GM12878 (cell line): Measurements from ENCODE around the gene KRT73. TPM values are rescaled to one million over a fixed set of nuclear protein-coding genes. Genes with fewer than 3 reads are reported as not detected.

Experiments
- ATAC-seq: fragments of 200-7000 bp; cut with Tn5 transposase; 3 replicates; pipeline ENCODE4 v1.9.1; 2020; ENCODE audit warnings: mild to moderate bottlenecking, moderate library complexity
- BruUV-seq: library from RNA; stranded (reverse); fragments of 400-500 nt; replicated peaks from 2 replicates; lab custom pipeline; 2021; lab: Mats Ljungman, UMichigan
- CTCF ChIA-PET: fragments of 300-600 bp; sonication (Branson Sonifier 250); formaldehyde crosslinking; extraction: SDS; loops from one replicate; lab custom pipeline; 2021; ENCODE audit warnings: inconsistent platforms; lab: Yijun Ruan, JAX
- POLR2A ChIA-PET: fragments of 350-600 bp; formaldehyde crosslinking; extraction: SDS; loops from one replicate; lab custom pipeline; 2021; ENCODE audit warnings: inconsistent platforms; lab: Charles Lee
- RAD21 ChIA-PET: fragments of 300-600 bp; sonication (Branson Sonifier 250); formaldehyde crosslinking; loops from one replicate; lab custom pipeline; 2023; ENCODE audit warnings: antibody characterized with exemption; ENCODE audit not compliant: unreplicated experiment; lab: Charles Lee
- SMC1A ChIA-PET: fragments of 300-600 bp; sonication (Branson Sonifier 250); formaldehyde crosslinking; loops from one replicate; lab custom pipeline; 2023; ENCODE audit not compliant: unreplicated experiment, uncharacterized antibody; lab: Charles Lee
- DNase-seq: peaks from one replicate; pipeline ENCODE4 v3.0.0-alpha.2; 2011; ENCODE audit warnings: low read depth, low spot score
- FAIRE-seq: peaks from 3 replicates; lab custom pipeline; 2011; peaks lifted over from hg19 to GRCh38; lab: Jason Lieb, UNC
- H2AFZ ChIP-seq: 2 replicates; pipeline ENCODE4 v1.6.0; 2011; ENCODE audit warnings: low read depth, low read length, control low read depth; ENCODE audit not compliant: control insufficient read depth
- H3K27ac ChIP-seq: 2 replicates; pipeline ENCODE4 v1.5.1; 2011; ENCODE audit warnings: control low read depth; ENCODE audit not compliant: control insufficient read depth, insufficient read depth
- H3K27me3 ChIP-seq, 2 experiments: replicated peaks in 1 of 2; 2 replicates each; pipeline versions ENCODE4 v1.6.0 to v1.6.1; 2011; ENCODE audit warnings: low read length in 1 of 2; ENCODE audit not compliant: control insufficient read depth in 2 of 2, insufficient read depth in 2 of 2
- H3K36me3 ChIP-seq, 2 experiments: 2 replicates each; pipeline ENCODE4 v1.5.1; 2011; ENCODE audit warnings: low read length in 1 of 2; ENCODE audit not compliant: control insufficient read depth in 2 of 2, insufficient read depth in 2 of 2
- H3K4me1 ChIP-seq: 2 replicates; pipeline ENCODE4 v1.6.1; 2011; ENCODE audit warnings: mild to moderate bottlenecking, low read length, moderate library complexity, mixed read lengths; ENCODE audit not compliant: control insufficient read depth, insufficient read depth
- H3K4me2 ChIP-seq: 2 replicates; pipeline ENCODE4 v1.6.0; 2011; ENCODE audit warnings: control low read depth; ENCODE audit not compliant: control insufficient read depth, insufficient read depth
- H3K4me3 ChIP-seq: fragments of 200-600 bp; sonication (generic); 2 replicates; pipeline ENCODE4 v1.5.1; 2016
- H3K79me2 ChIP-seq: 2 replicates; pipeline ENCODE4 v1.6.0; 2011; ENCODE audit warnings: low read length; ENCODE audit not compliant: control insufficient read depth, insufficient read depth
- H3K9ac ChIP-seq: 2 replicates; pipeline ENCODE4 v1.8.0; 2011; ENCODE audit warnings: low read length, control low read depth, mixed read lengths; ENCODE audit not compliant: control insufficient read depth, insufficient read depth
- H3K9me3 ChIP-seq: replicated peaks from 3 replicates; pipeline ENCODE4 v1.5.1; 2011; ENCODE audit warnings: mild to moderate bottlenecking, low read length; ENCODE audit not compliant: control insufficient read depth, insufficient read depth
- H4K20me1 ChIP-seq: 2 replicates; pipeline ENCODE4 v1.6.0; 2011; ENCODE audit not compliant: control insufficient read depth, insufficient read depth
- FOS ChIP-seq: IDR thresholded peaks from 3 replicates; pipeline ENCODE4 v1.6.1; 2011; ENCODE audit warnings: borderline replicate concordance; ENCODE audit not compliant: insufficient read length; ENCODE audit errors: extremely low read depth
- KLF5 ChIP-seq: fragments of 450-650 bp; IDR thresholded peaks from 2 replicates; pipeline ENCODE4 v1.6.1; 2014; ENCODE audit warnings: mild to moderate bottlenecking; ENCODE audit not compliant: partially characterized antibody
- MAX ChIP-seq: IDR thresholded peaks from 2 replicates; pipeline ENCODE4 v1.6.1; 2012; ENCODE audit warnings: low read depth, low read length, improper control_type of control experiment
- NFXL1 ChIP-seq: fragments of 450-650 bp; IDR thresholded peaks from 2 replicates; pipeline ENCODE4 v1.6.1; 2017; ENCODE audit warnings: antibody characterized with exemption, mild to moderate bottlenecking, borderline replicate concordance
- PKNOX1 ChIP-seq: fragments of 450-650 bp; IDR thresholded peaks from 2 replicates; pipeline ENCODE4 v1.6.1; 2016; ENCODE audit warnings: mild to moderate bottlenecking
- RCOR1 ChIP-seq: conservative IDR thresholded peaks from 2 replicates; pipeline ENCODE4 v1.6.1; 2012; ENCODE audit warnings: low read depth, low read length, improper control_type of control experiment
- SRF ChIP-seq, 2 experiments: IDR thresholded peaks; 2 replicates each; pipeline ENCODE4 v1.6.1; 2011; ENCODE audit warnings: low read depth in 2 of 2, low read length in 2 of 2, mild to moderate bottlenecking in 1 of 2, moderate library complexity in 1 of 2
- TBL1XR1 ChIP-seq: IDR thresholded peaks from 2 replicates; pipeline ENCODE4 v1.6.1; 2012; ENCODE audit warnings: low read depth, low read length, improper control_type of control experiment
- USF2 ChIP-seq: IDR thresholded peaks from 2 replicates; pipeline ENCODE4 v1.6.1; 2011; ENCODE audit warnings: low read depth, low read length, improper control_type of control experiment, borderline replicate concordance
- WGBS: methylation state at CpG from one replicate; pipeline ENCODE4 v1.1.6; 2016; ENCODE audit warnings: low lambda C conversion rate; ENCODE audit not compliant: insufficient replicate concordance, insufficient coverage; ENCODE audit errors: missing lambda C conversion rate; 5-methylcytosine and 5-hydroxymethylcytosine counted together
- in situ Hi-C: fragments of 300-500 bp; cut with MboI; formaldehyde crosslinking; loops from 9 replicates; pipeline ENCODE4 v1.14.3; 2018; ENCODE audit warnings: mixed read lengths
- intact Hi-C: fragments of 100-400 bp; cut with micrococcal nuclease; formaldehyde crosslinking; loops from one replicate; pipeline ENCODE4 v1.14.2; 2022; ENCODE audit not compliant: unreplicated experiment
- polyA plus RNA-seq, 11 experiments: library from polyadenylated mRNA; depleted of rRNA in 4 of 11; unstranded in 6 of 11; stranded (reverse) in 5 of 11; fragments of >200 nt; fragmentation: Nextera tagmentation in 4 of 11; fragmentation: Illumina TruSeq in 1 of 11; extraction: Ambion mirVana in 4 of 11; extraction: Trizol in 1 of 11; gene quantifications; 1 replicate in 1 of 11; 2 replicates in 10 of 11; pipeline versions ENCODE4 v1.2.1 to v1.2.3, GENCODE V29; 2011 to 2016; ENCODE audit warnings: inconsistent platforms in 2 of 11, missing spikeins in 2 of 11, low read depth in 1 of 11
- total RNA-seq, 4 experiments: library from RNA; depleted of rRNA in 3 of 4; stranded (reverse); fragments of >200 nt in 3 of 4; fragmentation: Illumina TruSeq in 1 of 4; extraction: Trizol in 1 of 4; gene quantifications; 2 replicates each; pipeline versions ENCODE4 v1.2.1 to v1.2.3, GENCODE V29; 2013 to 2021

KRT73 gene
- total and polyA plus RNA-seq, 10 of the 15 experiments (the other 5 are each of a cell fraction or from before 2014, with no cell fraction given): not detected

GRCh38 chr12:52641468-52641867, 23.1 kb upstream of the KRT73 start:
- Histone ChIP-seq H3K4me1 (no peaks in the 10 kb centered on the region), H3K27me3 (peaks cover 1 to 6% of the 10 kb centered on the region in 2 experiments; a peak in 2 of 4 replicates), H3K27ac (no peak overlapping the region), H3K9me3 (no peaks in the 10 kb centered on the region), H3K4me3 (no peak overlapping the region), H3K79me2 (no peaks in the 10 kb centered on the region), H3K4me2 (no peak overlapping the region), H3K36me3 (no peaks in the 10 kb centered on the region), H2AFZ (no peak overlapping the region), H4K20me1 (no peaks in the 10 kb centered on the region), H3K9ac (no peak overlapping the region)
- TF ChIP-seq PKNOX1: no peak
- TF ChIP-seq USF2: no peak
- TF ChIP-seq KLF5: no peak
- no peak for TF ChIP-seq FOS
- TF ChIP-seq NFXL1: no peak
- TF ChIP-seq TBL1XR1: no peak
- TF ChIP-seq MAX: no peak
- no peak for TF ChIP-seq SRF (IDR thresholded peaks at IDR 0.05; ENCODE audit: low read depth in 2 of 2, low read length in 2 of 2)
- TF ChIP-seq RCOR1: no peak
- no peak for DNase-seq
- ATAC-seq: no peak
- CTCF ChIA-PET: no interaction called here
- FAIRE-seq: no peak
- no TSS peak for BruUV-seq
- RAD21 ChIA-PET: no interaction called here
- in situ Hi-C loops: no loop called here
- intact Hi-C loops: no loop called here
- 30% methylated on average over 4 of the region's 4 CpGs for WGBS
- POLR2A ChIA-PET: no interaction called here
- SMC1A ChIA-PET: interaction anchor here (0.6 kb wide), 1 partner anchor 33 kb away, joined by 3 read pairs; no protein-coding TSS in a partner anchor
